ENCODE results near the gene GSG1L.

DNA sequence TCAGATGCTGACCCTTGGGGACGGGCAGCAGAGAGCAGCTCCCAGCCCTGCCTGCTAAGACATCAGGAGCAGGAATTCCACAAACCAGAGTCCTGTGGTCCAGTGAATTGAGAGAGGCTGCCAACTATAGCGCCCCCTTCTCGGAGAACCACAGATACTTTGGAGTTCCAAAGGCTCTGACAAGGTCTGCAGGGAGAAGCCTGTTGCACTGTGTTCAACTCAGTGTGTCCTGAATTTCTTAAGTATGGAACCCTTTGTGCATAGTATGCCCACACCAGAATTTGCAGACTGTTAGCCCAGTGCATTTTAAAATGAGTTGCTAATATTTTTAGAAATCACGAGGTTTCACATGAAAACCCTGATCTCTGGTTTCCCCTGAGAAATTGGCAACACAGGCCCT is 290.2 kb downstream of the GSG1L start:
- TF ChIP-seq, protein P1, sequence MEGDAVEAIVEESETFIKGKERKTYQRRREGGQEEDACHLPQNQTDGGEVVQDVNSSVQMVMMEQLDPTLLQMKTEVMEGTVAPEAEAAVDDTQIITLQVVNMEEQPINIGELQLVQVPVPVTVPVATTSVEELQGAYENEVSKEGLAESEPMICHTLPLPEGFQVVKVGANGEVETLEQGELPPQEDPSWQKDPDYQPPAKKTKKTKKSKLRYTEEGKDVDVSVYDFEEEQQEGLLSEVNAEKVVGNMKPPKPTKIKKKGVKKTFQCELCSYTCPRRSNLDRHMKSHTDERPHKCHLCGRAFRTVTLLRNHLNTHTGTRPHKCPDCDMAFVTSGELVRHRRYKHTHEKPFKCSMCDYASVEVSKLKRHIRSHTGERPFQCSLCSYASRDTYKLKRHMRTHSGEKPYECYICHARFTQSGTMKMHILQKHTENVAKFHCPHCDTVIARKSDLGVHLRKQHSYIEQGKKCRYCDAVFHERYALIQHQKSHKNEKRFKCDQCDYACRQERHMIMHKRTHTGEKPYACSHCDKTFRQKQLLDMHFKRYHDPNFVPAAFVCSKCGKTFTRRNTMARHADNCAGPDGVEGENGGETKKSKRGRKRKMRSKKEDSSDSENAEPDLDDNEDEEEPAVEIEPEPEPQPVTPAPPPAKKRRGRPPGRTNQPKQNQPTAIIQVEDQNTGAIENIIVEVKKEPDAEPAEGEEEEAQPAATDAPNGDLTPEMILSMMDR (IDR thresholded peaks at IDR 0.05; ENCODE audit: insufficient read depth, low read length), result no peak
- no peak for TF ChIP-seq POLR2AphosphoS5 (IDR thresholded peaks at IDR 0.05; ENCODE audit: low read depth)
- TF ChIP-seq, protein P2, sequence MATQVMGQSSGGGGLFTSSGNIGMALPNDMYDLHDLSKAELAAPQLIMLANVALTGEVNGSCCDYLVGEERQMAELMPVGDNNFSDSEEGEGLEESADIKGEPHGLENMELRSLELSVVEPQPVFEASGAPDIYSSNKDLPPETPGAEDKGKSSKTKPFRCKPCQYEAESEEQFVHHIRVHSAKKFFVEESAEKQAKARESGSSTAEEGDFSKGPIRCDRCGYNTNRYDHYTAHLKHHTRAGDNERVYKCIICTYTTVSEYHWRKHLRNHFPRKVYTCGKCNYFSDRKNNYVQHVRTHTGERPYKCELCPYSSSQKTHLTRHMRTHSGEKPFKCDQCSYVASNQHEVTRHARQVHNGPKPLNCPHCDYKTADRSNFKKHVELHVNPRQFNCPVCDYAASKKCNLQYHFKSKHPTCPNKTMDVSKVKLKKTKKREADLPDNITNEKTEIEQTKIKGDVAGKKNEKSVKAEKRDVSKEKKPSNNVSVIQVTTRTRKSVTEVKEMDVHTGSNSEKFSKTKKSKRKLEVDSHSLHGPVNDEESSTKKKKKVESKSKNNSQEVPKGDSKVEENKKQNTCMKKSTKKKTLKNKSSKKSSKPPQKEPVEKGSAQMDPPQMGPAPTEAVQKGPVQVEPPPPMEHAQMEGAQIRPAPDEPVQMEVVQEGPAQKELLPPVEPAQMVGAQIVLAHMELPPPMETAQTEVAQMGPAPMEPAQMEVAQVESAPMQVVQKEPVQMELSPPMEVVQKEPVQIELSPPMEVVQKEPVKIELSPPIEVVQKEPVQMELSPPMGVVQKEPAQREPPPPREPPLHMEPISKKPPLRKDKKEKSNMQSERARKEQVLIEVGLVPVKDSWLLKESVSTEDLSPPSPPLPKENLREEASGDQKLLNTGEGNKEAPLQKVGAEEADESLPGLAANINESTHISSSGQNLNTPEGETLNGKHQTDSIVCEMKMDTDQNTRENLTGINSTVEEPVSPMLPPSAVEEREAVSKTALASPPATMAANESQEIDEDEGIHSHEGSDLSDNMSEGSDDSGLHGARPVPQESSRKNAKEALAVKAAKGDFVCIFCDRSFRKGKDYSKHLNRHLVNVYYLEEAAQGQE (IDR thresholded peaks at IDR 0.05; ENCODE audit: insufficient replicate concordance, low read depth), result no peak
- TF ChIP-seq GABPA (IDR thresholded peaks at IDR 0.05; ENCODE audit: low read depth), result no peak

Measured in HL-60 (cell line).